H4 (cell line): ENCODE results near the gene MRPL27. TPM values are rescaled to one million over a fixed set of nuclear protein-coding genes. Genes with fewer than 3 reads are reported as not detected.
"Not testable (repeated sequence)": the region's sequence is repeated elsewhere in the genome, so short reads cannot be mapped to it uniquely, and the experiment has no call there.

ENCODE experiments used
- DNase-seq: peaks from one replicate; pipeline ENCODE4 v3.0.0-alpha.2; 2015; ENCODE audit warnings: low spot score
- total RNA-seq: library from RNA; depleted of rRNA; stranded (reverse); fragments of >200 nt; shearing (Covaris generic); gene quantifications from 2 replicates; pipeline ENCODE4 v1.2.3, GENCODE V29; 2014; rRNA removed

Gene MRPL27
- 179 and 180 TPM in 2 replicates for total RNA-seq

GRCh38 chr17:50372758-50373556 lies at the start of gene MRPL27, which contains the start of gene EME1:
TSS of gene MRPL27 (minus strand) at chr17:50373184. CDS start at chr17:50373170, 14 bp downstream.
TSS of gene EME1 (plus strand) at chr17:50373229. CDS start at chr17:50375209, 1,980 bp downstream.
- peak; percentile 91 for DNase-seq

DNA sequence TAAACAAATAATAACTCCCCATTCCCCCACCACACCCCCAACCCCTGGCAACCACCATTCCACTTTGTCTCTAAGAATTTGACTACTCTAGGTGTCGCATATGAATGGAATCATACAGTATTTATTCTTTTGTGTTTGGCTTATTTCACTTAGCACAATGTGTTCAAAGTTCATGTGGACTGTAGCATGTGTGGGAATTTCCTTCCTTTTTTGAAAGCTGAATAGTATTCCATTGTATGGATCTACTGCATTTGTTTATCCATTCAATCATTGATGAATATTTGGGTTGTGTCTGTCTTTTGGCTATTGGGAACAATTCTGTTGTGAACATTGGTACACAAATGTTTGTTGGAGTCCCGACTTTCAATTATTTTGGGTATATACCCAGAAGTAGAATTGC lies 49.8 kb upstream of the MRPL27 start:
- DNase-seq: no peak

DNA sequence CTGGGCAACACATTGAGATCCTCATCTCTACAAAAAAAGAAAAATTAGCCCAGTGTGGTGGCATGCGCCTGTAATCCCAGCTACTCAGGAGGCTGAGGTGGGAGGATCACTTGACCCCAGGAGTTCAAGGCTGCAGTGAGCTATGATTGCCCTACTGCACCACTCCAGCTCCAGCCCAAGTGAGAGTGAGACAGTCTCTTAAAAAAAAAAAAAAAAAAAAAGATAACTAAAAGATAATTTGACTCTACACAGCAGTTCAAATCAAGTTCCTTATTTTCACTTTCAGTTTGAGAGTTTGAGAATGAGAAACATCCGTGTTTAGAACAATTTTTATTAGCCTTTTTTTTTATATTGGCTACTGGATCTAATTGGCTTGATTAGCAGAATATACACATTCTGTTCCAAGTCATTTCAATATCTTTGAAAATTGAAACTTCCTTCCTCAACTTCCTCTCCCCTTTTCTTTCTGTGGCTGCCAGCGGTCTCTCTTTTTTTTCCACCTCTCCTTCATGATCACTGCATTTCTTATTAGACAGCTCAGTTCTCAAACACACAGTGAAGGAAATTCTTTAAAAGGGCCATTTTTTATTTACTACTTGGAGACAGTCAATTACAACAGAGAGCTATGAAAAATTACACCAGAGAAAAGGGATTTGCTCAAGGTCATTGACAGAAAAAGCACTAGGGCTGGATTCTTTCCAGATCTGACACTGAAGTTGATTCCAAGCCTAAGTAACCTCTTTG lies 48.5 kb upstream of the MRPL27 start:
- DNase-seq: no peak

- DNase-seq: no peak
Measured at GRCh38 chr17:50420419-50421112, 47.6 kb upstream of the MRPL27 start.

- DNase-seq: not testable (repeated sequence)
Measured at GRCh38 chr17:50419577-50419976, 46.6 kb upstream of the MRPL27 start.

DNA sequence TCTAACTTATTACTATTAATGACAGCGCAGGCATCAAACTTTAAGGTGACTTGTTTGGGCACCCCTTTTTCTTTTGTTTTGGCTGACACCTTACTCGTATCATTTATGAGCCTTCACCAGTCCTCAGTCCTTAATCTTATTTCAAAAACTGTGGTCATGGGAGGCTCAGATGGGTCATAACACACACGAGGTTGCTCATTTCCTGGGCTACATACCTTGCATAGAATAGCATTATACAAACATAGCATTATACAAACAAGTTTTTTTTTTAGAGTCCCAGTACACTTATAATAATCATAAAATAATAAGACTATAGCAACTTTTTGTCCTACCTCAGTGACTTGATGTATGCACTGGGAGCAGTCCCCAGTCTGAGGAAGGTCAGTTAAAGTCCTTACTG lies 41.8 kb upstream of the MRPL27 start:
- no peak for DNase-seq

DNA sequence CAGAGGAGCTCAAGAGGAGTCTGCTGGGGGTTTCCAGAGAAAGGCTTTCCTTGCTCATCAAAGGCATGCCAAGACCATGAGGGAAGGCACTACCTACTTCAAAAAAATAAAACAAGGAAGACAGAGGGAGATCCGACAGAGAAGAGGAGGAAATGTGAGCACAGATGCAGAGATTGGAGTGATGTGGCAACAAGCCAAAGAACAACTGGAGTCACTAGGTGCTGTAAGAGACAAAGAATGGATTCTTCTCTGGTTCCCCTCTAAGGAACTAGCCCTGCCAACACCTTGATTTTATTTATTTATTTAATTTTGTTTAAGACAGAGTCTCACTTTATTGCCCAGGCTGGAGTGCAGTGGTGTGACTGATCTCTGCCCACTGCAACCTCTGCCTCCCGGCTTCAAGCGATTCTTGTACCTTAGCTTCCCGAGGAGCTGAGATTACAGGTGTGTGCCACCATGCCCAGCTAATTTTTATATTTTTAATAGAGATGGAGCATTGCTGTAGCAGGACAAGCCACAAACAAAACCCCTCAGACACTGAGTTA lies 39.3 kb upstream of the MRPL27 start:
- no peak for DNase-seq

DNA sequence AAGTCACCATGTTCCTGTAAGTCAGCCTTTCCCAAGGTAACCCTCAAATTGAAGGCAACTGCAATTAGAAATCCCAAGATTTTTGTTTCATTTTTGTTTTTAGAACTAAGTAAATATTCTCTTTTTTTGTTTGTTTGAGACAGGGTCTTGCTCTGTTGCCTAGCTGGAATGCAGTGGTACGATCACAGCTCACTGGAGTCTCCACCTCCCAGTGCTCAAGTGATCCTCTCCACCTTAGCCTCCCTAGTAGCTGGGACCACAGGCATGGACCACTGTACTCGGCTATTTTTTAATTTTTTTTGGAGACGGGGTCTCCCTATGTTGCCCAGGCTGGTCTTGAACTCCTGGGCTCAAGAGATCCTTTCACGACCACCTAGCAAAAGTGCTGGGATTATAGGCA lies 34.9 kb upstream of the MRPL27 start:
- no peak for DNase-seq

DNA sequence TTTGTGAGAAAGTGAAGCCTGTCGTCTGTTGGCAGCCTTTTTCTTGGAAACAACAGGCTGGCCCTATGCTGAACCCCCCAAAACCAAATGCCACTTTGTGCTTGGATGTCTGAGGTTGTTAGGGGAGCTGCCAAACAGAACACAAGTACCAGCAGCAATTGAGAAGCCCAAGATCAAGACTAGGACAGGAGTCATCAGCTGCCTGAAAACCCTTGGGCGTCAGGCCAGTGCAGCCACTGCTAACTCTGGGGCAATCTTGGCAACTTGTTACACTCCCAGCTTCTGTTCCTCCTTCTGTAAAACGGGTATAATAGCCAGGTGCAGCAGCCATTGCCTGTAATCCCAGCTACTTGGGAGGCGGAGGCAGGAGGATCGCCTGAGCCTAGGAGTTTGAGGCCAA lies 33.6 kb upstream of the MRPL27 start:
- DNase-seq: no peak

DNA sequence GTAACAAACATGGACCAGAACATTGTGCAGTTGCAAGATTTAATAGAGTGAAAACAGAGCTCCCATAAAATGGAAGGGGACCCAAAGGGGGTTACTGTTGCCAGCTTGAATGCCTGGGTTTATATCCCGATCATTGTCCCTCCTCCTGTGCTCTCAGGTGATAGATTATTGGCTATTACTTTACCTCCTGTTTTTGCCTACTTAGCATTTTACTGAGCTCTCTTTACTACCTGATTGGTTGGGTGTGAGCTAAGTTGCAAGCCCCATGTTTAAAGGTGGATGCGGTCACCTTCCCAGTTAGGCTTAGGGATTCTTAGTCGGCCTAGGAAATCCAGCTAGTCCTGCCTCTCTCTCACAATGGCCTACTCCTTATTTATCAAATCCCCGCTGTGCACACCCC lies 32.4 kb upstream of the MRPL27 start:
- not testable (repeated sequence) for DNase-seq

DNA sequence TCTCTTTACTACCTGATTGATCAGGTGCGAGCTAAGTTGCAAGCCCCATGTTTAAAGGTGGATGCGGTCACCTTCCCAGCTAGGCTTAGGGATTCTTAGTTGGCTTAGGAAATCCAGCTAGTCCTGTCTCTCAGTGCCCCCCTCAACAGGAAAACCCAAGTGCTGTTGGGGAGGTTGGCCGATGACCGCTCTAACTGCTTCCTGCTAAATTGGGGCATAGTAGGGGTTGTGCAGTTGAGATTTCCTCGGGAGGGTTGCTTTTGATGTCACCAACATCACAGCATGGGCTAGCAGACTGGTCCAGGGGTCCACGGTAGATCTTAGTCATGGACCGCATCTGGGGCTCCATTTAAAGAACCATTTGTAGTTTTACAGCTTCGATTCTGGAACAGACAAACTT lies 26.6 kb upstream of the MRPL27 start:
- DNase-seq: not testable (repeated sequence)

DNA sequence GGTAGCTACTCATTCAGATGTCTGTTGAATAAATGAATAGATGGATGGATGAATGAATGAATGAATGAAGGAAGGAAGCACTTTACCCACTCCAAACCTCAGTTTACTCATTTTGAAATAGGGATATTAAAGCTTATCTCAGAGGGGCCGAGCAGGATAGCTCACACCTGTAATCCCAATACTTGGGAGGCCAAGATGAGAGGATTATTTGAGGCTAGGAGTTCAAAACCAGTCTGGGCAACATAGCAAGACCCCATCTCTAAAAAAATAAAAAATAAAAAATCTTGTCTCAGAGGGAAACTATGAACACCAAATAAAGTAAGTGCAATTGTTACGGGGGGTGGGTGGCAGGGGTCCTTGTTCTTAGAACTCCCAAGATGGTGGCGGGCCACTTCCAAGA lies 25.7 kb upstream of the MRPL27 start:
- not testable (repeated sequence) for DNase-seq

DNA sequence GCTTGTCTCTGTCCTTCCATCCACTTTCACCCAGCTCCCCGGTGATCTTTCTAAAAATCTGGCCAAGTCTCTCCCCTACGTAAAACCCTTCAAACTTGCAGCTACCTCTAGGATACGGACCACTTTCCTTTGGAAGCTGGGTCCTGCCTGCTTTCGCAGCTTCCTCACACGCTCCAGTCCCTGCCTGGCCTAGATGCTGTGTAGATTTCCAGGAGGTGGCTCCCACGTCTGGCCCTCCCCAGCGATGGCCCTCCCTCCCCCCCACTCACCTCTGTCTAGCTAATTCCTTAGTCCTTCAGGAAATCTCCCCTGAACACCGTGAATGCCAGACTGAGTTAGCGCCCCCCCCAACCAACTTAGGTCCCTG lies 24.9 kb upstream of the MRPL27 start:
- DNase-seq: no peak

DNA sequence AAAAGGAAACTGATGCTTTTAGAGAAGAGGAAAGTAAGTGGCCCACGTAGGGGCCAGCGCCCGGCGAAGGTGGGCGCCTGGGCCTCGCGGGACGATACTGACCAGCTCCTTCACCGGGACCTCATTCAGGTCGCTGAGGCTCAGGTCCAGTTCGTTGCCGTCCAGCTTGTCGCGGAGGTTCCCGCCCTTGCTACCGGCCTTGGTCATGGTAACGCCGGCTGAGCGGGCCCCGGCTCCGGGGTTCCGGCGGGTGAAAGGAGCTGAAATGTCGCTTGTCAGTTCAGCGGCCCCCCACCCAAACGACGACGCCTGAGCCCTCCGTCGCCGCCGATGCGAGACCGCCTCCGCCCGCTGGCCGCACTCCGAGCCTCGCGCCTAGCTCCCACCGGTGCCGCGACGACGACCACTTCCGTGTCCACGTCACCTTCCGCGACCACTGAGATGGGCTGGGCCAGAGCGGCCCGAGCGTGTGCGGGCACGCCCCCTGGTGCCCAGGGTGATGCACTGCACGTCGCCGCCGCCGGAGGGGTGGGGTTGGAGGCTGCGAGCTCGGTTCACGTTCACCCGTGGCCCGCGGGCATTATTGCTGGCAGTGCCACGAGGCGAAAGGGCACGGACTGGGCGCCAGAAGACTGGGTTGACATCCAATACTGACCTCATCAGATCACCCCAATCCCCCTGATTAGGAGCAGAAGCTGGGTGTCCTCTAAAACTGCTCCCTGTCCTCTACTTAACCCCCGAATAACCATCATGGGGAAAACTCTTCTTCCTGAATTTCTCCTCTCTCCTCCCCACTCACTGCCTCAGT lies 24.3 kb upstream of the MRPL27 start, which contains the start of gene LRRC59:
Gene LRRC59, minus strand, starts transcription at position 413 of the 808 bp plus-strand sequence. Its CDS starts 206 bp downstream, at position 207.
- peak; percentile 90 for DNase-seq

DNA sequence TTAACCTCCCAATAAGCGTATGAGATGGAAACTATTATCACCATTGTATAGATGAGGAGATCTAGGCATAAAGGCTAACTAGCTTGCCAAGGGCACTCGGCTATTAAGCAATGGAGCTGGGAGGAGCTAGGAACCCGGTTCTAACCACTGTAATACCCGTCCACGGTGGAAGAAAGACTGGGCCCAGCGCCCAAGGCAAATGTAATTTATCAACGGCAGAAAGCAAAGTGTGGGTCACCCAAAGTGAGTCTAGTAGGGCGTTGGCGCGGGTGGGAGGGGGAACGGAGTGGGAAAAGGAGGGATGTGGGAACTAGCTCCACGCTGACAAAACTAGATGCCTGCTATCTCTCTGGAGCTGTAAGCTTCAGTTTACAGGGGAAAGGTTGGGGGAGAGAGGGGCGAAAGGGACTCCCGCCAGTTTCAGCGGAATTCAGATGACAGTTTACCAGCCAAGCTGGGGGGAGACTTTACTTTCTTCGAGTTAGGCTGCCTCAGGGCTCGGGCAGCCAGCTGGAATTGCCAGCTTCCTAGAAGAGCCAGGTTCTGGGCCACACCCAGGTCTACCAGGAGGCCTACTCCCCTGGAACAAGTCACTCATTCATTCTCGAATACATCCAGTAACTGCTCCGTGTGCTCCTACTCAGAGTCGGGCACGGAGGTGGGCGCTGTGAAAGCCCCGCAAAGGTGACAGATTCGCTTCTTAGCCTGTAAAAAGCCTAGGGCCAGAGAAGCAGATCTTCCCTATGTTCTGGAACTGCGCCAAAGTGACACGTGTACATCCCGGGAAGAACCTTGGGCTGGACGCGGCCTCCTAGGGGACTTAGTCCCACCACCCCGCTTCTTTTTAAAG lies 23.5 kb upstream of the MRPL27 start:
- DNase-seq: no peak

DNA sequence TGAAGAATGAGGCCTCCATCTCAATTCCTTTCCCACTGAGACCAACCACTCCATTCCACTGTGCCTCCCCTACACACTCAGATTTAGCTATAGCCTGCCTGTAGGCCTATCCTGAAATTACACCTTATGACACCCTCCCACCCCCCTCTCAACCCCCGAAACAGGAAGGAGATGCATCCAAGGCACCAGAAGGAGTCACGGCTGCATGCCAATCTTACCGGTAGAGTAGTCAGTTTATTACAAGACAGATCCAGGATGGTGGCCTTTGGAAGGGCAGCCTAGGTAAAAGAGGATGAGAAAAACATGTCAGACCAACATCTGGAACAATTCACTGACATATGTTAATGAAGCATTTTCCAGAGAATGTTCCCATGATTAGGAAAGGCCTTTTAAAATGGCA lies 21.7 kb upstream of the MRPL27 start:
- DNase-seq: no peak

DNA sequence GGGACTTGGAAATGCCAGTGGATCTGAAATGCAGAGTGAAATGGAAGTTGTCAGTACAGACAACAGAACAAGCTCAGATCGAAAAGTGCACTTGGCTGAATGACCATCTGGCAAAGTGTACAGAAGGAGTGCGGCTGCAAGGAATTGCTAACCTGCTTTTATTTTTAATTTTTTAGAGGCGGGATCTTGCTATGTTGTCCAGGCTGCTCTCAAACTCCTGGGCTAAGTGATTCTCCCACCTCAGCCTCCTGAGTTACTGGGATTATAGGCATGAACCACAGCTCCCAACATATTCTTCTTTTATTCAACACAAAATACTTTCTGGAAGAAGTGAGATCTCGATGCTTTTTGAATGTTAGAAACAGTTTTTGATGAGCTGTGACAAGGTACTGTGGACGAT lies 20.7 kb upstream of the MRPL27 start:
- no peak for DNase-seq

- DNase-seq: no peak
Measured at GRCh38 chr17:50392621-50393020, 19.6 kb upstream of the MRPL27 start.

DNA sequence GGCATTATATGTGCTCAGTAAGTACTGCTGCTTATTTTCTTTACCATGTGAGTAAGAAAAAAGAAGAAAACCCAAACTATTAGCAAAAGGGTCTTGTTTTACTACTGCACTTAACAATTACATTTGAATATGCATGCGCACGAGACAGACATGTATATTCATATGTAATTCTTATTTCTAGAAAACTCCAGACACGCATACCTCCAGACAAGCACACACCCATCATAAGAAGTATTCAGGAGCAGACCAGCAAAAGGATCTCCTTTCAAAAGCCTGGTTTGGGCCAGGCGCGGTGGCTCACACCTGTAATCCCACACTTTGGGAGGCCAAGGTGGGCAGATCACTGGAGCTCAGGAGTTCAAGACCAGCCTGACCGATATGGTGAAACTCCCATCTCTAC lies 16.6 kb upstream of the MRPL27 start:
- no peak for DNase-seq

- DNase-seq: no peak
Measured at GRCh38 chr17:50388728-50389127, 15.7 kb upstream of the MRPL27 start.
